ENCODE results near the gene ANKS1A.

ANKS1A gene

DNA sequence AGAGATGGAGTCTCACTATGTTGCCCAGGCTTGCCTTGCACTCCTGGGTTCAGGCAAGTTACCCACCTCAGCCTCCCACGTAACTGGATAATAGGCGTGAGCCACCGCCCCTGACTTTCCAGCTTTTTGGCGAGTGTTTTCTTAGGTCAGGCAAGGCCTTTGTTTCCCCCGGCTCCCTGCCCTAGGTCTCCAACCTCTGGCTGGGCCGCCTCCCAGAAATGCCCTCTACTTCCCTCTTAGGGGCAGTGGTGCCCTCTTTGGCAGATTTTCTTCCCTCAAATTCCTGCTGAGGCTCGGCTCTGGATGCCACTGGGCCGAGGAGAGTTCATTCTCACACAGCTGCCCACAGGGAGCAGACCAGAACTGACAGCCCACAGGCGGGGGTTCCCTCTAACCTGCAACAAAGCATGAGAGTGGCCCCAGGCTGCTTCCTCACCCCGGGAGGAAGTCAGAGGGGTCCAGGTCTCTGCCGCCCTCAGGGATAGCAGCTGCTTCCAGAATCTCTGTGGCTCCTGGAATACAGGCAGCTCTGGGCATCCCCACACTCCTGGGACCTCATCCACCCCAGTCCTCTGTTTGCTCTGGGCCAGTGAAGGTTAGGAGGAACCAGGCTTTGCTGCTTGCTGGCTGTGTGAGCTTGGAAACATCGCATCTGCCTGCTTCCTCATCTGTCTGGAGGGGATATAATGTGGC is 195.6 kb downstream of the ANKS1A start:
- no peak for DNase-seq (ENCODE audit: low read depth, low spot score)

DNA sequence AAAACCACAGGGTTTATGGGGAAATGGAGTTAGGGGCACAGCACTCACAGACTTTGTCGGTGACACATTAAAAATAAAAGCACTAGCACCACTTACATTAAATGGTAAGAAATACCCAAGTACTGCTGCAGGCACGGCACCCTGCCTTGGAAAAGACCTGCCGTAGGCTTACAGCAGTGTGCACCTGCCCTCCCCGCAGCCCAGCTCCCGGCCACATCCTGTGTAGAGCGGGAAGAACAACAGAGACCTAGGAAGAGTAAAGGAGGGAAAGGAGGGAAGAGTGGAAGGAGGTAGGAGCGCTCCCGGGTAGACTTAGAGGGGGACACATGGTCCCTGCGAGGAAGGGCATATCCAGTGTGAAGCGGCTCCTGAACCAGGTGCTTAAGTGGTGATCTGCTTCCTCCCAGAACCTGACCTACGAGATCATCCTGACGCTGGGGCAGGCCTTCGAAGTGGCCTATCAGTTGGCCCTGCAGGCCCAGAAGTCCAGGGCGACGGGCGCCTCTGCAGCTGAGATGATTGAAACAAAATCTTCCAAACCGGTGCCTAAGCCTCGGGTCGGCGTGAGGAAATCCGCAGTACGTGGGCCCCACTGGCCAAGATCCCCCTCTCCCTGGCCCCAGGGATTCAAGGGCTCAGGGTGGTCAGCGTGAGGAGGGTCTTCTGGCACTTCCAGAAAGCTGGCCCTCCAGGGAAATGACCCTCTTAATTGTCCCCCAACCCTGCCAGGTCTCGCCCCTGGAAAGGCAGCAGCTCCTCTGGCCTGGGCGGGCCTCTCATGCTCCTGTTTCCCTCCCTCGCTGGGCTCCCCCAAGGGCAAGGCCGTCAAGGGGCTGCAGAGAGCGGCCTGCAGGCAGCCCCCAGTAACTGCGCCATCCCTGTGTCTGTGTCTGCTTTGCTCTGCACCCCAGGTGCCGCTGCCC is 196.6 kb downstream of the ANKS1A start:
- no peak for DNase-seq (ENCODE audit: low read depth, low spot score)

DNA sequence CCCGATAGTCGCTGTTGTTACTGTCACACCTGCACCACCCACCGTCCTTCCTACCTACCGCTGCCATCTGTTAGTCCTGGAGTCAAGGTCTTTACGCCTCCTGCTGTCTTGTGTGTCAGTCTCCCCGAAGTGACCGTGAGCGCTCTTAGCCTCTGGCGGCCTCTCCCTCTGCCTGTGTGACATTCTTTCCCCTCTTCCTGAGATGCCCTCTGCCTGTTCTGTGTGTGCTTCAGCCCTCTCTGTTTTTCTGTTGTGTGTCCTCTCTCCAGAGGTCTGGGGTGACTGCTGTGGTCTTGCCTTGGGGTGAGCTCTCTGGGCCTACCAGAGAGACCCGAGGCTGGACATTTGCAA is 197.2 kb downstream of the ANKS1A start:
- DNase-seq (ENCODE audit: low read depth, low spot score) = no peak

DNA sequence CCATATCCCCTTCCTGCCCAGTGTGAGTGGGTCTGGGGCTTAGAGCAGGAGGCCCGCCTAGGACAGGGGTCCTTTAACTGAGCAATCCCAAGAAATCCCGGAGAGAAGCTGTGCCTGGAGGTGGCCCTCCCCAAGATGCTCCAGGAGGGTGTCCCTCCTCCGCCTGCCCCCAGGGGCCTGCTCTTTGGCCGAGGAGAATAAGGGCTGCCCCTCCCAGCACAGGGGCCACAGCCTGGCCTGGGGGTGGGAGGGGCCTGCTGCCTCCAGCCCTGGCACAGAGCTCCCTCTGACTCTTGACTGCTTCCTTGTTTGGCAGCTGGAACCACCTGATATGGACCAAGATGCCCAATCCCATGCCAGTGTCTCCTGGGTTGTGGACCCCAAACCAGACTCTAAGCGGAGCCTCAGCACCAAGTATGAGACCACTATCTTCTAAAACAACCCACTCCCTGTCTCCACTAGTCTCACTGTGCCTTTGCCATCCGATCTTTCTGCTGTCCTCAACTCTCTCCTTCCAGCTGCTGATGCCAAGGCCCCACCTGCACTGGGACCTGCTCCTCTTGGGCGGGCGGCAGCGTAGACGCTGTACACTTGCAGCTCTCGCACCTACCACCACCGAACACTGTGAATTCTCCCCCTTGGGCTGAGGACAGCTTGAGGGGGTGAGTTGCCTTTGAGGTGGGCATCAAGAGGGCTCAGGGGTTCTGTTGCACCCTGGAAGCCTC is 197.7 kb downstream of the ANKS1A start:
- no peak for DNase-seq (ENCODE audit: low read depth, low spot score)

DNA sequence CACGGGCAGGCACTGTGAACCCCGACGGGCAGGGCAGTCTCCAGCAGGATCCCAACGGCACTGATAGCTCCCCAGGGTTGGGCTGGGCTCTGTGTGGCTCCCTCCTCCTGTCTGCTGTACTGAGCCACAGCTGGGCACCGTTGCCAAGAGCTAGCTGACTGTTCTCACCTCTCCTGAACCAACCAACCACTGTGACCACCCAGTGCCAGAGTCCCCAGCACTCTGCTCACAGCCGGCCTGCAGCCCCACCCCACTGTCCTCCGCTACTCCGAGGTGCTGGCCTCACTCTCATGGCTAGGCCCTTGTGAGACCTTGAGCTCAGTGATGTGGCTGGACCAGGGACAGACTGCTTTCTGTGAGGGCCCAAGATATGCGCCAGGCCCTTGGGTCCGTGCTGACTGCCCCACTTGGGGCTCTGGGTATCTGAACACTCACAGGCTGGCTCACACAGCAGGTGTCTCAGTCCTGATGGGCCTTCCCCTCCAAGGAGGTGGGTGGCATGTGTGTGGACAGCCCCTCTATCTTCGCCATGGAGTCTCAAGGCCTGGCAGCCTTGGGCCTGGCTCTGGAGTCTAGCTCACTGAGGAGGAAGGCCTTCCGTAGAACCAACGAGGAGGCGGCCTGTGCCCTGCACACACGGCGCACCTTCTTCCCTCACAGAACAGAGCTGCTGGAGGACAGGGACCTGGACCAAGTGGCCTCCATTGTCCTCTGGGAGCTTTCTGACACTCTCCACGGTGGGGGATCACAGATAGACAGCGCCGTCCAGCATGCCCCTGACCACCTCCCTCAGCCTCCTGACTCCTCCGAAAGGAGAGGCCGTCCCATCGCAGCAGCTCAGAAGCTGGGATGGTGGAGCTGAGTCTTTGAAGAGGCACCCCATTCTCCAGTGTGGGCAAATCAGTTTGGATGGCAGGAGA is 198.6 kb downstream of the ANKS1A start:
- peak; percentile 0 for DNase-seq (ENCODE audit: low read depth, low spot score)

DNA sequence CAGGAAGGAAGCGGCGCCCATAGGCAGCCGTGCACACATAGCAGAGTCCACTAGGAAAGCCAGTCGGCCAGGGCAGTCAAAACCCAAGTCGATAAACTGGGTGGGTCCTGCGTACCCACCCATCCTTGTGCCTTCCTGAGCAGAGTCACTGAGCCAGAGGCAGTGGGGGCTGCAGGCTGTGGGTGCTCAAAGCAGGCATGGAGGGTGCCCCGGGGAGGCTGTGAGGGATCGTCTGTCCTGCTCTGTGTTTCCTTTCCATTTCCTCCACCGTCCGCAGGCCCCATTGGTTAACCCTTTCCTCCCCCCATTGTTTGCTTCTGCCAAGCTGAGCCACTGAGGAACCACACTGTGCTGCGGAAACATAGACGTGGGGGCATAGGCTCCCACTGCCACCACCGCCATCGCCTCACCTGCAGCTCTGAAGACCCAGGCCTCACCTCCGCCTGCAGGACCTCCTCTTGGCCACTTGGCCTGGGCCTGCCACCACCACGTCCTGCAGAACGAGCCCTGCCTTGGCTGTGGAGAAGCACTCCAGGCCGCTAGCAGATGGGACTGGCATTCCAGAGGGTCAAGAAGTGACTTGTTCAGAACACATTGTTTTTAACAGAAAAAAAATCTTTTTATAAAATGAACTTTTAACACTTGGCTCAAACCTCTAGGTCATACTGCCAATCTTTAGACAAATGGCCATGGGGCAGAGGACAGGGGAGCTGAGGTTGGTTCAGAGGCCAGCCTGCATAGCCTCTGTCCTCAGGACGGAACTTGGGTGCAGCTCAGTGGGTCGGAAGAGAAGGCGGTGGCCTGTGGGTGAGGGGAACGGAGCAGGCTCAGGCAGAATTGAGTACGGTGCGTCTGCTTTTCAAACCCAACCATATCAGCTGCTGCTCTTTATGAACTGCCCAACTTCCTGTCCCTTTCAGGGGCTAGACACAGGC is 199.5 kb downstream of the ANKS1A start:
- peak; percentile 2 for DNase-seq (ENCODE audit: low read depth, low spot score)

DNA sequence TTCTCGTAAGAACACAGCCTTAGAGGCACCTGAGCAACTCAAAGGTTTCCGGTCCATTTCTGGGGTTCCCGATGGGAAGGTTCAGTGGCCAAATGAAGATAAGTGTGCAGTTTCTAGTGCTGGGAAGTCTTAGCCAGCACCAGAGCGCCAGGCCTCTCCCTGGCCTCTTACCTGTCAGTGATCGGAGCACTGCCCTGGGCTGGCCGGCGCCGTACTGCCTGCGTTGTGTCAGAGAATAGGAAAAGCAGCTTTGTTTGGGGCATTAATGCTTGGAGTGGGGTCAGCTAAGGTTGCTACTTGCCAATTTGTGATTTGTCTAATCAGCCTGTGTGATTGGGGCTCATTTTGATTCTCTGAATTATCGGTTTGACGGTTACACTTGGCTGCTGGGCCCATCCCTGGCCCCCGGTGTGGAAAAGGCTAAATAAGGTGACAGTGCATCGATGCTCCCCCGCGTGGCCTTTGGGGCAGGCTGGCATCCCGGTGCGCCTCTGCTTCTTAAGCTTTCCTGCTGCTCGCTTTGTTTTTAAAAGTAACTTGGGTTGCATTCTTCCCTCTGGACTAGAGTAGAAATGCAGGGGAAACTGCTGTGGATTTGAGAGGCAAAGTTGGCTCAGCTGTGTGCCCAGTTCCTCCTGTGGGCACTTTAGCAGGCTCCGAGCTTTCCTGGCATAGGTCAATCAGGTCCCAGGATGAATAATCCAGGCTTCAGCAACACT is 200.3 kb downstream of the ANKS1A start:
- peak; percentile 0 for DNase-seq (ENCODE audit: low read depth, low spot score)

DNA sequence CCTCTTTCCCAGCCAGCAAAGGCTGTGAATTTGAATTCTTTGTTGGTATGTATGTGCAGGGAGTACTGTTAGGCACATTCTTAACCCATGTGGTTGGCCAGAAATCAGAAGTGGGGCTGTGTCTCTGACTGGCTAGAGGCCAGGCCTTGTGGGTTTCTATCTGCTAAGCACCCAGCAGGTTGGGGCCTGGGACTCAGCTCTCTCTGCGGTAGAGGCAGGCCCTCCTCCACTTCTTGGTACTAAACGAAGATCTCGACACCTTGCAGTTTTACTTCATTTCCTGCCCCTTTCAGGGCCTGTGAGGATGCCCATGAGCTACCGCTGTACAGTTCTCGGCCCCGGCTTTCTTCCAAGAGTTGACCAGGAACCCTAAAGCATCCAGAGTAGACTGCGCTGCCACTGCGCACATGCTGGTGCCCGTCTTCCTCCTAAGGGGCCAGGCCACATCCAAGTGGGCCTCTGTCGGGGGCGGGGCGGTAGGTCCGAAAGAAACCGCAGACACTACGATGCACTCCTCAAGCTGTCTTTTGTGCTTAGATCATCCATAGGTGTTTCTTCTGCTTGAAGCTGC is 201.0 kb downstream of the ANKS1A start:
- no peak for DNase-seq (ENCODE audit: low read depth, low spot score)

DNA sequence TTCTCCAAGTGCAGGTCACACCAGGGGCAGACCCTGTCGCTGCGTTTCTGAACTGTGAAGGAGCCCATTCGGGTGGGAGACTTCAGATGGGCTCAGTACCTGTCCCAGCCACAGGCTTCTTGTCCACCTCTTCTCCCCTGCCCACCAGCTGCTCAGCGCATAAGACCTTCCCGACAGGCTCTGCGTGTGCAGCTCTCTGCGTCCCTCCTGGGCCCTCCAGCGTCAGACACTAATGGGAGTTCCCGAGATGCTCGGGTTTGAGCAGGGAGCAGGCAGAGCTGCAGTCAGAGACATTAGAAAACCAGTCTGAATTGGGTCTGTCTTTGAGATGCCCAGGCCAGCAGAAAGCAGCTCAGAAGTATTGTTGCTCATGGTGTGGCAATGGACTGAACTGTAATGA is 201.7 kb downstream of the ANKS1A start:
- DNase-seq (ENCODE audit: low read depth, low spot score) = no peak

DNA sequence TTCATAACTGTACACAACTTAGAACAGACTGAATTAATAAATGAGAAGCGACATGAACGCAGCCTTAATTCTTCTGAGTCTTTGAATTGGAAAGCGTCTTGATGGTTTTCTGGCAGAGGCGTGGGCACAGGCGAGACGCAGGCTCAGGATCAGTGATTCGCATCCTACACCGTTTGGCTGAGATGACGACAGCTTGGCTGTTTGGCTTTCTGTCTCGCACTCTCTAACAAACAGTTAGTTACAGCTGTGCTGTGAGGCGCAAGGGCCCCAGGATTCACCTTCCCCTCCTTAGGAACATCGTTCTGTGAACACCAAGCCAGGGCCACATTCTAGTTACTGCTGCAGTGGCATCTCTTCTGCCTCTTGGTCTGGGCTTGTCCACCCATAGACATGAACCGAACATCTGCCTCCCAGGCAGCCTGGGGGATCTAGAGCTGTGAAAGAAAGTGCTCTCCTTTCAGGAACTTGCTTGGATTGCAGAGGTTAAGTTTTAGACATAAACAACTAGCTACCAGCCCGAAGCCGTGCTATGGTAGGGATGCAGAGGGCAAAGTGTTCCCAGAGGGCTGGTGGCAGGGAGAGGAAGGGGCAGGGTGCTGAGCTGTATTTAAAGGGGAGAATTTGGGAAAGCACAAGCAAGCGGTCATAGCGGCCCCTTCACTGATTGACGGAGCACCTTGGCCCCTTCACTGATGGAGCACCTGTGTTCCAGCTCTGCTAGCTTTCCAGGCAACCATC is 202.5 kb downstream of the ANKS1A start:
- DNase-seq (ENCODE audit: low read depth, low spot score) = no peak

DNA sequence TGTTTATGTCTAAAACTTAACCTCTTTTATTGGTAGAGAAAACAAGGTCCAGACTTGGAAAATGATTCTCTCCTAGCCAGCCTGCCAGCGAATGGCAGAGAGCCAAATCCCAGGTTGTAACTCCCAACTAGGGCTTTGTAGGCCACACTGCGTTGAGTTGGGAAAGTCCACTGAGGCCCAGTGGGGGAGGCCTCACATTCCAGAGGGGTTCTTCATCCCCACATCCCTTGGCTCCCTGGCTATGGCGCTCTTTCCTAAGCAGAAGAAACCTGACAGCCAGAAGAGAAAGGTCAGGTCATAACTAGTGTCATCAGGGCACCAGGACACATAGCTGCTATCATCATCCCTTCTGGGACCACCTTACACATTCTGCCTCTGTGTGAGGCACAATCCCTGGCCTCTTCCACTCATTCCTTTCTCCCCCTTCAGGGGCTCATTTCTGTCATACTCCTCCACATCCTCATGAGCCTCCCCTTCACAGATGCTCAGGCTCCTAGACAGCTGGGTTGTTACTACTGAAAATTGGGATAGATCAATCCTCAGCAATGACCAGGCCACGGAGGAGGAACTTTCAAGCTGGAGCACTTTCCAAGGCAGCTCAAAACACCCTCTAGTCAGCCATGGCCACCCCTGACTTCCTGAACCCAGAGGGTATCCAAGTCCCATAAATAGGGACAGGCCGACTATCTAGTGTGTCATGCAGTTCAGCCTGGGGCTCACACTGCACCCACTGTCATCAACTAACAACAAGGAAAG is 203.5 kb downstream of the ANKS1A start:
- no peak for DNase-seq (ENCODE audit: low read depth, low spot score)

DNA sequence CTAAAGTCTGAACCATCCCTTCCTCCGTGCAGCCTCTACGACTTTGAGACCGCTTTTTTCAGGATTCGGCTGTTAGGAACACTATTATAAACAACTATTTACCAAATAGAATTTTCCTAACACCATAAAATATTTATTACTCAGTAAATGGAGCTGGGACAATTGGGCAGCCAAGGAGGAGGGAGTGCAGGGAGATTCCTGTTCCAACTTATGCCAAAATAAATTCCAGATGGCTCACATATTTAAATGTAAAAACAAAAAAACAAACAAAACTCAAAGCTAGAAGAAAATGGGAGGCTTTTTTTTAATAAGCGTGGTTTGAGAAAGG is 204.0 kb downstream of the ANKS1A start:
- DNase-seq (ENCODE audit: low read depth, low spot score) = no peak

DNA sequence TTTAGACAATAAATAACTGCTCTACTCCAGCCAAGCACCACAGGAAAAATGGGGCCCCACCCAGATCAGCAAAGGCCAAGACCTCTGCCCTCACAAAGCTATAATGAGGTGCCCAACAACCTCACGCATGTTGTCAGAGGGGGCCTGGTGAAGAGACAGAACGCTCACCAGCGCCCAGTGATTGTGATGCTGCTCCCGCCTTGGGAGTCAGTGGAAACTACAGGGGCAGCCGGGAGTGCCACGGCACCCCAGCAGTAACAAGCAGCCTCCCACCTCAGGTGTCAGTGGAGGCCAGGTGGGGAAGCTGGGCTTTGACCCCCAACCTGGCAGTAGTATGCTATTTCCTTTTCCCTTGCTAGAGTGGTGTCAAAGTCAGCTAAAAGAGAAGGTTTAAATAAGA is 204.7 kb downstream of the ANKS1A start:
- DNase-seq (ENCODE audit: low read depth, low spot score) = no peak

DNA sequence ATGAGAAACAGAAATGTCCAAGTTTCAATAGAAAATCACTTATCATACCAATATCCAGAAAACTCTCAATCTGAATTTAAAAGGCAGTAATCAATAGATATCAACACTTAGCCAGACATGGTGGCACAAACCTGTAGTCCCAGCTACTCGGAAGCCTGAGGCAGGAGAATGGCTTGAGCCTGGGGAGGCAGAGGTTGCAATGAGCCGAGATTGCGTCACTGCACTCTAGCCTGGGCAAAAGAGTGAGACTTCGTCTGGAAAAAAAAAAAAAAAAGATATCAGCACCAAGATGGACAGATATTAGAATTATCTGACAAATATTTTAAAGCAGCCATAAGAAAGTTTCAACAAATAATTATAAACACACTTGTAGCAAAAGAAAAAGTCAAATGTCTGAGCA is 205.1 kb downstream of the ANKS1A start:
- DNase-seq (ENCODE audit: low read depth, low spot score) = no peak

DNA sequence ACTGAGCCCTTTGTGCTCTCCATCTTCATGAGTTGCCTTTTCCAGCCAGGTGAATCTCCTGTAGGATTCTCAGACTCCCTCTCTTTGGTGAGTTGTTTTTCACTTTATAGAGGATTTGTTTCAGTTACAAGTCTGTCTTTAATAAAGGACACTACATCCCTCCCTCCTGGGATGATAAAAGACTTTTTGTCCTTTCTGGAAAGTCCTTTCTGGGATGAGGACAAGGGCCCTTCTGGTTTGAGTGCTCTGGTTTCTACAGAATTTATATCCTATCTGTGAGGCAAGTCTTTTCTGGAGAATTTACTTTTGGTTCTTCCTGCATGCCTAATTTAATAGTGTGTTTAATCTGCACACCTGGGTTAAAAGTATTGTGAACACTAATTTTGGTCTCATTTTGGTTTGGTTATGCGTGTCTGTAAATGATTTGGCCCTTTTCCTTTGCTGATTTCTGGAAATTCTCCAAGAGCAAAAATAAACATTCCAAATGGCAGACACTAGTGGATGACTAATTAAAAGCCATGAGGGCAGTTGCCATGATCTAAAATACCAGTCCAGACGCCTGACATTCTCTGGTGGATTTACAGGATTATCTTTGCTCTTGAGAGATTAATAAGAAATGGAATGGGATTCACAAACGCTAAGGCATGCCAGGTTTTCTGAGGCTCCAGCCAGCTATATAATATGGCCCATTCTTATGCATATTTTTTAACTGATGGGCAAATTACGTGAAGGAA is 207.2 kb downstream of the ANKS1A start:
- no peak for DNase-seq (ENCODE audit: low read depth, low spot score)

DNA sequence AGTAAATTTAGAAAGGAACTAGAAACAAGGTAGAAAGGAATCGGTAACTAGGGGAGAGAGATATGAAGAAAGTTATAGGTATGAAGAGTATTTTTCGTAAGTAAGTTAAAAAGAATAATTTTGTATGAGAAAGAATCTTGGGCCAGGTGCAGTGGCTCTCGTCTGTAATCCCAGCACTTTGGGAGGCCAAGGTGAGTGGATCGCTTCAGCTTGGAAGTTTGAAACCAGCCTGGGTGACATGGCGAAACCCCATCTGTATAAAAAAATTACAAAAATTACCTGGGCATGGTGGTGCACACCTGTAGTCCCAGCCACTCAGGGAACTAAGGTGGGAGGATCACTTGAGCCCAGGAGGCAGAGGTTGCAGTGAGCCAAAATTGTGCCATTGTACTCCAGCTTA is 210.1 kb downstream of the ANKS1A start:
- DNase-seq (ENCODE audit: low read depth, low spot score) = no peak

DNA sequence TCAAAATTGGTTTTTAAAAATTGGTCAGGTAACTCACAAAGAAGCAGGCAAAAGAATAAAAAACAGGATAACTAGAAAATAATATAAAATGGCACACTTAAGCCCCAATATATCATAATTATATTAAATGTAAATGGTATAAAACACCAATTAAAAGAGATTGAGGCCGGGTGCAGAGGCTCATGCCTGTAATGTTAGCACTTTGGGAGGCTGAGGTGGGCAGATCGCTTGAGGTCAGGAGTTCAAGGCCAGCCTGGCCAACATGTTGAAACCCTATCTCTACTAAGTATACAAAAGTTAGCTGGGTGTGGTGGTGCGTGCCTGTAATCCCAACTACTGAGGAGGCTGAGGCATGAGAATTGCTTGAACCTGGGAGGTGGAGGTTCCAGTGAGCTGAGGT is 216.0 kb downstream of the ANKS1A start:
- DNase-seq (ENCODE audit: low read depth, low spot score) = no peak
